LNCaP clone FGC (cell line): ENCODE data around the gene BDKRB2.

Source experiments
- DNase-seq: peaks from one replicate; pipeline ENCODE4 v3.0.0-alpha.2; 2011; ENCODE audit warnings: low read depth
- H3K4me3 ChIP-seq: 2 replicates; pipeline ENCODE4 v1.5.1; 2011; ENCODE audit warnings: mild to moderate bottlenecking, low read depth, low read length, control low read depth
- TF ChIP-seq, protein P1 (sequence below): IDR thresholded peaks from 2 replicates; pipeline ENCODE4 v1.5.1; 2012; ENCODE audit warnings: mild to moderate bottlenecking; ENCODE audit not compliant: control insufficient read depth, insufficient read depth; ENCODE audit errors: extremely low read depth

Gene BDKRB2

DNA sequence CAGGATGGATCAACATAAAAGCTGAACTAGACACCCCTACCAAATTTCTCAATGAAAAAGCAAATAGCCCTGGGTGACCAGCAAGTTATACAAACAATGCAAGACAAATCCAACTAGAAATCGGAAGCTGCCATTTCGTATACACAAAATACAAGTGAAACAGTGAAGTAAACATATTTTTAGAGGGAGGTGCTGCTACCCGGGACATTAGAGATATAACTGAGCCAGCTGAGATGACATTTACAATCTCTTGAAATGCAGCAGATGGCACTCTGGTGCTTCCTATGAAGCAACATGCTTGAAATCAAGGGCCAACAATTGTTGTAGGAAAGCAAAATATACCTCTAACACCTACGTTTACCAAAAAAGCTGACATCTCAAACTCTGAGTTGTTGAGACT lies 76.8 kb downstream of the BDKRB2 start:
- TF ChIP-seq, protein P1, sequence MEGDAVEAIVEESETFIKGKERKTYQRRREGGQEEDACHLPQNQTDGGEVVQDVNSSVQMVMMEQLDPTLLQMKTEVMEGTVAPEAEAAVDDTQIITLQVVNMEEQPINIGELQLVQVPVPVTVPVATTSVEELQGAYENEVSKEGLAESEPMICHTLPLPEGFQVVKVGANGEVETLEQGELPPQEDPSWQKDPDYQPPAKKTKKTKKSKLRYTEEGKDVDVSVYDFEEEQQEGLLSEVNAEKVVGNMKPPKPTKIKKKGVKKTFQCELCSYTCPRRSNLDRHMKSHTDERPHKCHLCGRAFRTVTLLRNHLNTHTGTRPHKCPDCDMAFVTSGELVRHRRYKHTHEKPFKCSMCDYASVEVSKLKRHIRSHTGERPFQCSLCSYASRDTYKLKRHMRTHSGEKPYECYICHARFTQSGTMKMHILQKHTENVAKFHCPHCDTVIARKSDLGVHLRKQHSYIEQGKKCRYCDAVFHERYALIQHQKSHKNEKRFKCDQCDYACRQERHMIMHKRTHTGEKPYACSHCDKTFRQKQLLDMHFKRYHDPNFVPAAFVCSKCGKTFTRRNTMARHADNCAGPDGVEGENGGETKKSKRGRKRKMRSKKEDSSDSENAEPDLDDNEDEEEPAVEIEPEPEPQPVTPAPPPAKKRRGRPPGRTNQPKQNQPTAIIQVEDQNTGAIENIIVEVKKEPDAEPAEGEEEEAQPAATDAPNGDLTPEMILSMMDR = peak; percentile 53
- no peak for DNase-seq
- H3K4me3 ChIP-seq = no peak overlapping the region

- TF ChIP-seq, protein P1 = no peak
- no peak overlapping the region for H3K4me3 ChIP-seq
- no peak for DNase-seq
These were observed 79.4 kb downstream of the BDKRB2 start for GRCh38 chr14:96284008-96284407.

DNA sequence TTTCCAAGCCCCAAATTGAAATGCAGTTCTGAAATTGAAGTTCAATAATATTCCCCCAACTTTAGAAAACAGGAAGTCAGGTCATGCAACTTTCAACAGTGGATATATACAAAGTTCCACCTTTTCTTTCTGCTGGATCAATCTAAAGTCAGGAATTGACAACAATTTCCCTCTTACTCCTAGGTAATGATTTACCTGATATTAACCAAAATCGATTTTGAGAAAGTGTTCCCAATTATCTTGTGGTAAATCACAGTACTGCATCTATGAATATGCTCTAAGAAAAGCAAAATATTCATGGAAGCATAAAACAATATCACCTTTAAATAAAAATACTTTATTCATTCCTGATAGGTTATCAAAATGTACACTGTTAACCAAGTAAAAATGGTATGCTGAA lies 79.8 kb downstream of the BDKRB2 start:
- no peak for DNase-seq
- no peak overlapping the region for H3K4me3 ChIP-seq
- TF ChIP-seq, protein P1 = no peak

DNA sequence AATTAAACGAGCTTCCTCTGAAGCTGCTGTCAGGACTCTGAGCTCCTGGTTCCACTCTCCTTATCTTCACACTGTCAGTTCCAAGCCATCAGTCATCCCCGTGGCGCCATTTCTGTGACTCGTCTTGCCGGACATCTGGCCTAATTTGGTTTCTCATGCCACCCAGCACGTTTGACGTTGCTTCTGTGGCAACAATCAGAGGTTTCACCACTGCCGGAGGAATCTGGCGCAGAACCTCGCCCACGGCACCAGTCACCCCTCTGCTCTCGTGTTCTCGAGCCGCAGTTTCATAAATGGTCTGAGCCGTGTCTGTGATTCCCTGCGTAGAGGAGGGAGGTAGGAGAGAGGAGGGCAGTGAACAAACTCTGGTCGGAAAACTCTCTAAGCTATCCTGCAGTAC lies 81.0 kb downstream of the BDKRB2 start:
- H3K4me3 ChIP-seq = no peak overlapping the region
- TF ChIP-seq, protein P1 = no peak
- no peak for DNase-seq

DNA sequence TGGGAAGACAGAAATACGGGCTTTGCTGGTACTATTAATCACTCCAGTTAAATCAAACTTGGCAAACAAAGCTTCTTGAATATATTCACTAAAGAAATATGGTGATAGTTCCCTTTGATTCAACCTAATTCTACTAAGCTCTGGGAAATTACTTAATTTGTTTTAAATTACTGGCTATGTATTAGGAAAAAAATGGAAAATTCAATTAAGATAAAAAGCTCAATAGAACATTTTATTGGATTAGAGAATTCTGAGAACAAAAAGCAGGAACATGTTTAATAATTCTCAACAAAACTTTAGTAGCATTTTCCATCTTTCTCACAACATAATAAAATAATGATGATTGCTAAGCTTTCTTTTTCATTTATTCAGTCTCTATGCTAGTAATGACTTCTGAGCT lies 81.6 kb downstream of the BDKRB2 start:
- H3K4me3 ChIP-seq = no peak overlapping the region
- no peak for DNase-seq
- TF ChIP-seq, protein P1 = no peak

DNA sequence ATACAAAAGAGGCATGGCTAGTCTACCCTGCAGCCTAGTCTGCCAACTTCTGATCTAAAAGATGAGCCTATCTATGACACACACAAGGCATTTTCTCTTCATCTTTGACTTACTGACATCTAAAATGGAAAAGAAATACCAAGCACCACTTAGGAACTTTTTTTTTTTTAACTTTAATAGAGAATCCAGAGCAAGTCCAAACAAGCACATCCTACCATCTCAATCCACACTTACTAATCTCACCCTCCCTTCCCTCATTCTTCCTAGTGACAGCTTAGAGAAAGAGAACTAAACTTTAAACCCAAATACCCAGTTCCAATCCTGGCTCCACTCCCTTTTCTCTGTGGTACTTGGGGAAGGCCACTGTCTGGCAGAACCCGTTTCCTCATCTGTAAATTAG lies 83.2 kb downstream of the BDKRB2 start:
- no peak for DNase-seq
- no peak overlapping the region for H3K4me3 ChIP-seq
- TF ChIP-seq, protein P1 = no peak
